ENCODE measurements around the gene NPS. TPM values are rescaled to one million over a fixed set of nuclear protein-coding genes. Genes with fewer than 3 reads are reported as not detected.

NPS gene
- total and polyA plus RNA-seq, 2 experiments from 2014 or later = not detected

DNA sequence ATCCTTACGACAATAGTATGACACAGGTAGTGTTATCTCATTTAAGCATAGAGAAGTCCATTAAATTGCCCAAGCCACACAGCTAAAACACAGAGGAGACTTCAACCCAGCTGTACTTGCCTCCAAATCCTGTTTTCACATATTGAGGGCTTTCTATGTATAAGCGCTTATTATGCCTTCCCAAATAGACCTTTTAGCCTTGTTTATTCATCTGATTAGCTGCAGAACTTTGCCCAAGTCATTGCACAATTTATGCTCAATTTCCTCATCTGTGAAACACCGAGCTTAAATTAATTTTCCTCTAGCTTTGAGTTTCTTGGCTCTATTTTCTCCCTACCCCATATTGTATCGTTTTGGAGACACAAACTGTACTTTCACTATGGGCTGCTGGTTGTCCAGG is 15.5 kb downstream of the NPS start:
- Histone ChIP-seq H4K20me1 (ENCODE audit: insufficient read depth, poor library complexity, severe bottlenecking) (no peaks in the 10 kb centered on the region), H3K27me3 (peaks cover 7% of the 10 kb centered on the region), H3K4me2 (no peak overlapping the region), H3K9me2 (replicated peaks; ENCODE audit: insufficient read depth) (no peaks in the 10 kb centered on the region), H3K4me1 (ENCODE audit: insufficient read depth) (no peaks in the 10 kb centered on the region), H3K4me3 (no peak overlapping the region), H3K27ac (no peak overlapping the region), H3K79me2 (no peaks in the 10 kb centered on the region), H2AFZ (no peak overlapping the region), H3K9me3 (ENCODE audit: low read depth) (no peaks in the 10 kb centered on the region), H3K36me3 (replicated peaks; ENCODE audit: insufficient read depth, low read depth) (no peaks in the 10 kb centered on the region)
- 83% methylated on average over 4 of the region's 4 CpGs for WGBS (ENCODE audit: low lambda C conversion rate, missing lambda C conversion rate)
- no peak for DNase-seq (ENCODE audit: low spot score)
- TF ChIP-seq EZH2 (IDR thresholded peaks at IDR 0.05; ENCODE audit: borderline replicate concordance) (no peak), EZH2phosphoT487 (IDR thresholded peaks at IDR 0.05; ENCODE audit: low read depth, severe bottlenecking, unreplicated experiment) (no peak)
- TF ChIP-seq, protein P1, sequence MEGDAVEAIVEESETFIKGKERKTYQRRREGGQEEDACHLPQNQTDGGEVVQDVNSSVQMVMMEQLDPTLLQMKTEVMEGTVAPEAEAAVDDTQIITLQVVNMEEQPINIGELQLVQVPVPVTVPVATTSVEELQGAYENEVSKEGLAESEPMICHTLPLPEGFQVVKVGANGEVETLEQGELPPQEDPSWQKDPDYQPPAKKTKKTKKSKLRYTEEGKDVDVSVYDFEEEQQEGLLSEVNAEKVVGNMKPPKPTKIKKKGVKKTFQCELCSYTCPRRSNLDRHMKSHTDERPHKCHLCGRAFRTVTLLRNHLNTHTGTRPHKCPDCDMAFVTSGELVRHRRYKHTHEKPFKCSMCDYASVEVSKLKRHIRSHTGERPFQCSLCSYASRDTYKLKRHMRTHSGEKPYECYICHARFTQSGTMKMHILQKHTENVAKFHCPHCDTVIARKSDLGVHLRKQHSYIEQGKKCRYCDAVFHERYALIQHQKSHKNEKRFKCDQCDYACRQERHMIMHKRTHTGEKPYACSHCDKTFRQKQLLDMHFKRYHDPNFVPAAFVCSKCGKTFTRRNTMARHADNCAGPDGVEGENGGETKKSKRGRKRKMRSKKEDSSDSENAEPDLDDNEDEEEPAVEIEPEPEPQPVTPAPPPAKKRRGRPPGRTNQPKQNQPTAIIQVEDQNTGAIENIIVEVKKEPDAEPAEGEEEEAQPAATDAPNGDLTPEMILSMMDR (IDR thresholded peaks at IDR 0.05; ENCODE audit: poor library complexity) = no peak

DNA sequence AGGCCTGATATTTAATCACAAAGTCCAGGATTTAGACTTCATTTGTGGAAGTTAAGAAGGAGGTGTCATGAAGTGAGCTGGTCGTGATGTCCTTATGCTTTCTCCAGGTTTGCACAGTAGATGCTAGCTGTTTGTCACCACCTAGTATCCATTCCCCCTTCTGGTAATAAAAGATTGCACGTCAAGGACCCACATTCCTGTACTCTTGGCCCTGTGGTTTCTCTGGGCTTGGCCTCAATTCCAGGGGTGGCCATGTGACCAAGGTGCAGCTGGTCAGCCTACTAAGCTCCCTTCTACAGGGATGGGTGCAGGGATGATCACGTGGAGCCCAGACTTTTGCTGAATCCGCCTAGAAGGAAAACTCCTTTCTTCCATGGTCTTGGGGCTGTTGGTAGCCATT is 16.5 kb downstream of the NPS start:
- no peak overlapping the region for H3K4me3 ChIP-seq
- H3K4me2 ChIP-seq = no peak overlapping the region
- H3K27me3 ChIP-seq = peaks cover 7% of the 10 kb centered on the region
- no peaks in the 10 kb centered on the region for H4K20me1 ChIP-seq (ENCODE audit: insufficient read depth, poor library complexity, severe bottlenecking)
- no peak for DNase-seq (ENCODE audit: low spot score)
- 70% methylated on average over 4 of the region's 4 CpGs for WGBS (ENCODE audit: low lambda C conversion rate, missing lambda C conversion rate)
- H3K79me2 ChIP-seq = no peaks in the 10 kb centered on the region
- no peaks in the 10 kb centered on the region for H3K9me2 ChIP-seq (replicated peaks; ENCODE audit: insufficient read depth)
- H2AFZ ChIP-seq = no peak overlapping the region
- H3K36me3 ChIP-seq (replicated peaks; ENCODE audit: insufficient read depth, low read depth) = no peaks in the 10 kb centered on the region
- TF ChIP-seq, protein P1 (IDR thresholded peaks at IDR 0.05; ENCODE audit: poor library complexity) = no peak
- TF ChIP-seq EZH2 (IDR thresholded peaks at IDR 0.05; ENCODE audit: borderline replicate concordance) = no peak
- no peaks in the 10 kb centered on the region for H3K9me3 ChIP-seq (ENCODE audit: low read depth)
- no peaks in the 10 kb centered on the region for H3K4me1 ChIP-seq (ENCODE audit: insufficient read depth)
- H3K27ac ChIP-seq = no peak overlapping the region

DNA sequence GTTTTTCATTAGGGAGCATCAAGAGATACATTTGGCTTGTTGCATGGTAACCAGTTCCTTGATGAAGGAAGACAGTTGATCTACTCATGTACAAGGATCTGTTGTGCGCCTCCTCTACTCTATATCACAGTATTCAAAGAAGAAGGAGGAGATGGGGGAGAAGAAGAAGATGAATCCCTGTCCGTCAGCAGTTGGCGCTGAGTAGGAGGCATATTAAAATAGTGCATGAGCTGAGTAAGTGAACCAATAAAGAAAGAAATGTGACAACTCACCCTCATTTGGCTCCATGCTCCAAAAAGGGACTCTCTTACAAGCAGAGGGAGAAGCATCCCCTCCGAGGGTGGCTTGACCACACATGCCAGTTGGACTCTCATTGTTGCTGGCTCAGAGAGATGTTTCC is 20.1 kb downstream of the NPS start:
- Histone ChIP-seq H3K36me3 (replicated peaks; ENCODE audit: insufficient read depth, low read depth) (no peaks in the 10 kb centered on the region), H3K79me2 (no peaks in the 10 kb centered on the region), H3K27me3 (peaks cover 11% of the 10 kb centered on the region), H3K4me1 (ENCODE audit: insufficient read depth) (no peaks in the 10 kb centered on the region), H4K20me1 (ENCODE audit: insufficient read depth, poor library complexity, severe bottlenecking) (no peaks in the 10 kb centered on the region), H3K9me2 (replicated peaks; ENCODE audit: insufficient read depth) (no peaks in the 10 kb centered on the region), H3K9me3 (ENCODE audit: low read depth) (no peaks in the 10 kb centered on the region), H2AFZ (no peak overlapping the region), H3K4me2 (no peak overlapping the region), H3K27ac (no peak overlapping the region), H3K4me3 (no peak overlapping the region)
- TF ChIP-seq, protein P1 (IDR thresholded peaks at IDR 0.05; ENCODE audit: poor library complexity) = no peak
- TF ChIP-seq EZH2phosphoT487 (IDR thresholded peaks at IDR 0.05; ENCODE audit: low read depth, severe bottlenecking, unreplicated experiment) (no peak), EZH2 (IDR thresholded peaks at IDR 0.05; ENCODE audit: borderline replicate concordance) (no peak)
- DNase-seq (ENCODE audit: low spot score) = no peak
- 89% methylated on average over 4 of the region's 4 CpGs for WGBS (ENCODE audit: low lambda C conversion rate, missing lambda C conversion rate)

DNA sequence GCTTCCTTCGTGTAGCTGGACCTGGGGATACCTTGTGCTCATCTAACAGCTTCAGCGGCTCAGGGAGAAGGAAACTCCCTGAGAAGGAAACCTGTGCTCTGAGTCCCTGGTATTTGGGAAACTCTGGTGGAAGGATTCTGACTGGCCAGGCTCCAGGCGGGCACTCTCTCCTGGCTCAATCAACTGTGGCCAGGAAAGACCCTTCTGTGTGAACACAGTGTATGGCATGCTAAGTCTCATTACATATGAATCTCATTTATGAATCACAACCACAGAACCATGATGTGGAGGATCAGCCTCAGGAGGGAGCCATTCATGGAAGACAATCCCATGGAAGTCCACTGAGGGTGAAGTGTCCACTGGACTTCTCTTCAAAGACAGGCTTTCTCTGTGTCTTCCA is 20.9 kb downstream of the NPS start:
- no peaks in the 10 kb centered on the region for H3K36me3 ChIP-seq (replicated peaks; ENCODE audit: insufficient read depth, low read depth)
- no peak for DNase-seq (ENCODE audit: low spot score)
- no peaks in the 10 kb centered on the region for H4K20me1 ChIP-seq (ENCODE audit: insufficient read depth, poor library complexity, severe bottlenecking)
- H3K4me3 ChIP-seq = no peak overlapping the region
- no peak overlapping the region for H2AFZ ChIP-seq
- no peaks in the 10 kb centered on the region for H3K79me2 ChIP-seq
- no peaks in the 10 kb centered on the region for H3K9me3 ChIP-seq (ENCODE audit: low read depth)
- no peaks in the 10 kb centered on the region for H3K4me1 ChIP-seq (ENCODE audit: insufficient read depth)
- peaks cover 13% of the 10 kb centered on the region for H3K27me3 ChIP-seq
- H3K9me2 ChIP-seq (replicated peaks; ENCODE audit: insufficient read depth) = no peaks in the 10 kb centered on the region
- TF ChIP-seq, protein P1 (IDR thresholded peaks at IDR 0.05; ENCODE audit: poor library complexity) = no peak
- TF ChIP-seq EZH2phosphoT487 (IDR thresholded peaks at IDR 0.05; ENCODE audit: low read depth, severe bottlenecking, unreplicated experiment) (no peak), EZH2 (IDR thresholded peaks at IDR 0.05; ENCODE audit: borderline replicate concordance) (no peak)
- WGBS (ENCODE audit: low lambda C conversion rate, missing lambda C conversion rate) = 75% methylated on average over 3 of the region's 3 CpGs
- H3K27ac ChIP-seq = no peak overlapping the region
- no peak overlapping the region for H3K4me2 ChIP-seq

Data from hepatocyte (in vitro differentiated cells).